IPS DF 19.7 (cell line): ENCODE measurements around the gene MOGAT3.
A peak's percentile ranks its signal among the peaks of the same experiment; 100 is the strongest.

ENCODE experiments used
- DNase-seq: peaks from one replicate; pipeline ENCODE4 v3.0.0-alpha.2; 2013; ENCODE audit warnings: low read depth, low spot score

Gene MOGAT3

DNA sequence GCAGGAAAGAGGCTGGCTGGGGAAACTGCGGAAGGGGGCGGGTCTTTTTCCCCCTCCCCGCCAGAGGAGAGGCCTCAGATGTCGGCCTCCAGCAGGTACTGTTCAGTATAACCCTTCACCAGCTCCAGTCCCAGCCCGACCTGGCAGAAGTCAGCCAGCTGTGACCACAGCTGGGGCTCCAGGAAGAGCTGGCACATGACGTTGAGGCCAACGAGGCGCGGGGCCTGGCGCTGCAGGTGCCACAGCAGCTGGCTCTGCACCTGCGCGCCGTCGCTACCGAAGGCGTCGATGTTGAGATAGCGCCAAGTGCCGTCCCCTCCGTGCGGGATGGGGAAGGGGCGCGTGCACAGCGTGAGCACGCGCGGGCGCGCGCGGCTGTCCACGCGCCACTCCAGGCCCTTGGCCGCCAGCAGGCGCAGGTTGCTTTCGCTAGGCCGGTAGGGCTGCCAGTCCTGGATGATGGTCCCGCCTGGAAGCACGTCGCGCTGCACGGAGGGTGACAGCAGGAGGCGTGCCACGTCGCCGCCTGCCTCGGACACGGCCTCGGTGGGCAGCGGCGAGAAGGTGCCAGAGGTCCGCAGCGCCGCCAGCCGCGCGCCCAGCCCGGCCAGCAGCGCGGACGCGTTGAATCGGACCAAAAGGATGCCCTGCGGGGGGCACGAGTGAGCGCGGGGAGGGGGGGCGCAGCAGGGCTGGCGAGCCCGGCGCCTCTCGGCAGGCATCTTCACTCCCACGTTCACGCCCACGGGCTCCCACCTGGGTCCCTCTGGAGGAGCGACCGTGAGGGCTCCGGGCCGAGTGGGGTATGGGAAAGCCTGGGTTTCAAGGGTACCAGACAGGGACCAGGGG, 28.6 kb downstream of the MOGAT3 start:
- DNase-seq = no peak

DNA sequence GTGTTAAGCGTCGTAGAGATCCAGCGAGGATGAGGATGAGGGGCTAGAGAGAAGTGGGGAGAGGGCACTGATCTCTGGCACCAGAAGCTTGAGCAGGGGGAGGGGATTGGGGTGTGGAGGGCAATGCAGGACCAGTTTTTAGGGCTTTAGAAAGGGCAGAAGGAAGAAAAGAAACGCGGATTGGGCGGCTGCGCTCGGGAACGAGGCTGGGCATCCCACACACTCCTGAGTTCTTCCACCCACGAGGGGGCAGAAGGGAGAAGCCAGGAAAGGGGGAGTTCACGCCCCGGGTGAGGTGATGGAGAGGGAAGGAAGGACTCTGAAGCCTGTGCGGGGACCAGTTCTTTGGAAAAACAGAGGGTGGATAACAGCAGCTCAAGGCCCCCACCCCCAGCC, 29.4 kb downstream of the MOGAT3 start:
- DNase-seq = no peak

DNA sequence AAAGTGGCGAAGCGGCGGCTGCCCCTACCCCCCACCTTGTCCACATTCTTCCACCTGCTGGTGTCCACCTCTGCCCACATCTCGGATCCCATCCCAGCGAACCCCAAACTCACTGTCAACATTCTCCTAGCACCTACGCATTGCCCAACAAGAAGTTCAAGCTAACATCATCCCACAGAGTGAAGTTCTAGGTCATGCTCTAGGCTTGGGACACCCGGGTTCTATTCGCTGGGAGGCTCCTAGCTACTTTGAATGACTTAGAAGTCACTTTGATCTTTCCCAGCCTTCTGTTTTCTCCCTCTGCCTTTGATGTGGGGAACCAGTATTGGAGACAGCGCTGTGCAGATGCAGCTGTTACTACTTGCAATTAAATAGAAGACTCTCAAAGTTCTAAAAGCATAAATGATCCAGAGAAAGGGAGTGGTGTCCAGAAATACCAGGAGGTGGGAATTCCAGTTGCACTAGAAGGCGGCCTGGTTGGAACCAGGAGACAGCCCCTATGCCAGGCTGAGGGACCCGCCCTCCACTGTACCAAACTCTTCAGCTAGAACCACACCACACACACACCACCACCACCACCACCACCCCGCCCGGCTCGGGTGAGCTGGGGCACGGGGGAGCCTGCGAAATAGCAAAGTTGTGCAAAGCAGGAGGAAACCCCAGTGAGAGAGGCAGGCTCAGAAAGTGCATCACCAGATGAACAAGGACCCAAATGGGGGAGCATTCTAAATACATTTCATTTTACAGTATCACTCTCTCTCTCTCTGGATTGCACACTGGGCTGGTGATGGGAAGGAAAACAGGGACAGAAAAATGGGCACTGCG, 30.0 kb downstream of the MOGAT3 start:
- DNase-seq = no peak

DNA sequence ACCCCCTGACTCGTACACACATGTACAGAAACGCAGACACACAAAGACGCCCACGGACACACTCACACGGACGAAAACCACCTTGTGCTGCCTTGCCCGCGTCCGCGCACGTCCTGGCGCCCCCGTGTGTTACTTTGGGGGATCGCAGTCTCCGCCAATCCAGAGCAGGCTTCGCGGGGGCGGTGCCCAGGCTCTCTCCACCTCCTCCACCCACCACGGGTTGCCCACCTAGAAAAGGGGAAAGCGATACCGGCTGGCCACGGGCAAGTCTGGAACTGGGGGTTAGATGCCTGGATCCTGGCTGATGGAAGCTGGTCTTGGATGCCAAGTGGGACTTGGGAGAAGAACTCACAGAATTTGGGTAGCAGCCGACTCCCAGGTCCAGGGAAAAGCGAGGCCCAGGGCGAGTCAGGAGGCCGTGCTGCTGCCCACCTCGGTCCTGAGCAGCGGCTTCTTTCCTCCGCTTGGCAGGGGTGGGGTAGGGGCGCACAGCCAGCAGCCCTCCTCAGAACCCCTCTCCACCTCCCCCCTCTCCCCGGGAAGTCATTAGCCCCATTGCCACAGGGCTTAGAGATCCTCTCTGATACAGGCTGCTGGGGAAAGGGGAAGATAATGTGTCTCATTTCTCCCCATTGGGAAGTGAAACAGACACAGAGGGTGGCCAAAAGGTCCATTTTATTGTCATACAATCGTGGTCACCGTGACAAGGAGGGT, 30.8 kb downstream of the MOGAT3 start:
- DNase-seq = no peak

DNA sequence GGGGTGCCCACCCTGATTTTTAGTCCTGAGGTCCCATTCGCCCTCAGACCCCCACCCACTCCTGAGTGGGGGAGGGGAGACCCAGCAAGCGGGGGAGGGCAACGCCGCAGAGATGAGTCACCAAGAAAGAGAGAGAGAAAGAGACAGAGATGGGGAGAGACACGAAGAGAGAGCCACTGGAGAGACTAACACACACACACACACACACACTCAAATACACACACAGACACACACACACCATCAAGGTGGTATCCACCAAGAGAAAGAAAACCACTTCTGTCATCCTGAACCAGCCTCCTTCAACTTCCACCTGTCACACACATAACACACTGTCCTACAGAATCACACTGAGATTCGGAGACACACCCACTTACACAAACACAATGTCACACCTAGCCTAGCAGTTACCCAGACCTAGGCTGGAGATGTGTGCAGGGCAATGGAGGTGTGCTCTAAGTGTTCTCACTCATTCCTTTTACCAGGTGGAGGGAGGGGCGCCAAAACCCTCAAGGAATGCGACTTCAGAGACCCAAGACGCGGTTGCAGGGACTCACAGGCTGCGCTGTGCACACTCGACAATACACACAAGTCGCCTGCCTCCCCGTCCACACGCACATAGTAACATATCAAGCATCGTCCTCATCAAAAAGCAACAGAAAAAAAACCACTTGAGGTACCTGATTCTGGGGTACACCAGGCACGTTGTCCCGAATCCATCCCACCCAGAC, 31.6 kb downstream of the MOGAT3 start:
- DNase-seq = no peak

DNA sequence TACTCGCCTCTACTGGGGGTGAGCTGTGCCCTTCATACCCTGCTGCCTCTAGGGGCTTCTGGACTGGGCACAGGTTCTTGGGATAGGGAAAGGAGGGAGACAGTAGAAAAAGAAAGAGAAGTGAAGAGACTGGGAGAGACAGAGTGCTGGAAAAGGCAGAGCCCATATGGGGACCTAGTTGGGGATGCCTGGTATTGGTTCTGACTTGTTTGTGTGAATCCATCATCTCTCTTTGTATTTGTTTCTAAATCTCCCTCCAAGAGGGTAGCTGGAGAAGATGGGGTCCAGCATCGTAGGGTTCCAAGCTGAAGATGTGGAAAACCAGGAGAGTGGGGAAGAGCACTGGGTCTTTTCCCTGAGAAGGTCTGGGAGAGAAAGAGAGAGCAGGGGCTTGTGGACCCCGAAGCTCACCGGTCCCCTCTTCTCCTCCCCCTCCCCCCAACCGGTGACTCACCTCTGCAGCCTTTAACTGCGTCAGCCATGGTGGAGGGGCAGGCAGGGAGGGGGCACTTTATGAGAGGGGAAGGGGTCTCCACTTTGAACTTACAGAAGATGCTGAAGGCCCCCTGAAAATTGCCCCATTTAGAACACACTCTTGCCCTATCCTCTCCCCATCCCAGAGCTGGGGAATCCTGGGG, 32.3 kb downstream of the MOGAT3 start:
- no peak for DNase-seq

DNA sequence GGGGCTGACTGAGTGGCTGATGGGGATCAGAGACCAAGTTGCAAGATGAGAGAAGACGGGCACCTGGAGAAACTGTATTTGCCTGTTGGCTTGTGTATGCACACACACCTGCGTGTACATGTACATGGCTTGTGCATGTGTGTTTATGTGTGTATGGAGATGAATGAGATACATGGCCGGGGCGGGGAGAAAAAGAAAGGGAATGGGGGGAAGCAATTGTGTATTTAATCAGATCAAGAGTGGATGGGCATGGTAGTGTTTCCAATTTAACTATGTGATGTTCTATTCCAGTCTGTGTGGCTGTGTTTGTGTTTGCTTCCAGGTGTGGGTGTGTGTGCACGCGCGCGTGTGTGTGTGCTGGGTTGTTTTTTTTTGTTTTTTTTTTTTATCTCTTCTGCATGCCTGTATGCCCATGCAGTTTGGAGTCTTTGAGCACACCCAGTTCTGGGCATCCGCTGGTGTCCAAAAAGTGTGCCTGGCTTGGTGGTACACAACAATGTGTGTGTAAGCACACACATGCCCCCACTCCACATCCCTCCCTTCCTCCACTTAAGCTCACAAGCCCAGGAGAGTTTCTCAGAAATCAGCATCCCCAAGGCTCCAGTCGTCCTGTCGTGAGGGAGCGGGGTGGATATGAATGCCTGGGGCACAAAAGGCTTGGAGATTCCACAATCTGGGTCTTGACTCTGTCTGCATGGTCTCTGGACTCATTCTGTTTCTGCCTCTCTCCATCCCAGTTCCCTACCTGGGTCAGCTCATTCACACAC, 33.0 kb downstream of the MOGAT3 start:
- no peak for DNase-seq

DNA sequence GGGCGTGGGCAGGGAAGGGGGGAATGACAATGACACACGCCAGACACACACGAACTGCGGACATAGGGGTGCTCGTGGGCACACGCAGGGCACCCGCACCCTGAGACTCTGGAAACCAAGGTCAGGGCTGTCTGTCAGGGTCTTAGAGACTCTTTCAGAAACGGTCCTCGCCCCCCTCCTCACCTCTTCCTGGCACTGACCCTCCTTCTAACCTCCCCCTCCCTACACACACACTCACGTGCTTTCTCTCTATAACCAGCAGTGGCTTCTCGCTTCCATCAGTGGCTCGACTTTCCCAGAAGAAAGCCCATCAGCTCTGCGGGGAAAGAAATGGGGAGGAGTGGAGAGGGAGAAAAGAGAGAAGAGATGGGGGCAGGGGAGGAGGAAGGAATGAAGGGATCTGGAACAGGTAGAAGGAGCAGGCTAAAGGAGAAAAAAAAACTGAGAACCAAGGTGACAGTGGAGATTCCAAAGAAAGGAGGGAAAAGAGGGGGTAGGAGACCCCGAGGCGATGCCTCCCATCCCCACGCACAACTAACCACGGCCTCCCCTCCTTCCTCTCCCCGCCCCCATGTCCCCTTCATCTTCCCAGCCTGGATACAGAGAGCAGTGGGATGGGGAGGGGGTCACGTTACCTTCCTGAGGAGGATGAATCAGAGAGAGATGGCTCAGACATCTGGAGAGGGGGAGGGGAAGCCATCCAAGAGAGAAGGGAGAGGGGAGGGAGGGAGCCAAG, 33.8 kb downstream of the MOGAT3 start:
- DNase-seq = peak; percentile 92

DNA sequence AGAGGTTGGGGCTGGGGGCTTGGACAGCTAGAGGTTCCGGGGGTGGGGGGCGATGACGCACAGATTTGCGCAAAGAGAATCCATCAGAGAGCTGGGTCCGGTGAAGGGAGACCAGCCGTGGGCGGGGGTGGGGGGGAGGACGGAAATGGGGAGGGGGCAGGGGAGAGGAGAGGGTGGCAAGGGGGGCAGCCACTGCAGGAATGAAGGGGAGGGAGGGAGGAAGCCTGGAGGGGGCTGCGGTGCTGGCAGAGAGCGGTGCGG, 34.3 kb downstream of the MOGAT3 start:
- DNase-seq = no peak

DNA sequence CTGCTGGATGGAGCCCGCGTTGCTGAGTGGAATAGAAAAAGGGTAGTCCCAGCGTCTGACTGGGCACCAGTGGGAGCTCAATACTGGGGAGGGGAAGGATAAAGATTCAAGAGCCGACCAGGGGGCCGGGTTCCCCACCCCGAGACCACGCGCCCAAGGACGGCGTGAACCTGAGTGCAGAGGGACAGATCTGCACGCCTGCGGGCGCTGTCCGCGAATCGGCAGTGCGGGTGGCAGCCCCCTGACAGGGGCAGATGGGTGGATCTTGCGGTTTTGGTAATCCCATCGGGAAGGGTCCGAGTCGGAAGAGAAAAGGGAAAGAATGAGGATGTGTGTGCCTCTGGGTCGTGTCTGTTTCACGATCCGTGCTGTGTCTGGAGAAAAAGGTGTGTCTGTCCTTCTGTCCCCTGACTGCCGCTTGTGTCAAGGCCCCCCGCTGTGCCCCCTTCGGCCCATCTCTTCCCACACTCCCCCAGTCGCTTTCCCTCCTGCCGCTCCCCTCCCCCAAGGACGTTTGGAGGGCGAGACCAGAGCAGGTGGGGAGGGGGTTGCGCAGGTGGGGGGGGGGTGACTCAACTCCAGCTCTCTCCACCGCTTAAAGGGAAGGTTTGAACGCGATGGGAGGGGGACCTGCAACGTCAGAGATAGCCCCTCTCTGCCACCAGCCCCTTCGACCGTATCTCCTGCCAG, 34.7 kb downstream of the MOGAT3 start:
- DNase-seq = no peak

DNA sequence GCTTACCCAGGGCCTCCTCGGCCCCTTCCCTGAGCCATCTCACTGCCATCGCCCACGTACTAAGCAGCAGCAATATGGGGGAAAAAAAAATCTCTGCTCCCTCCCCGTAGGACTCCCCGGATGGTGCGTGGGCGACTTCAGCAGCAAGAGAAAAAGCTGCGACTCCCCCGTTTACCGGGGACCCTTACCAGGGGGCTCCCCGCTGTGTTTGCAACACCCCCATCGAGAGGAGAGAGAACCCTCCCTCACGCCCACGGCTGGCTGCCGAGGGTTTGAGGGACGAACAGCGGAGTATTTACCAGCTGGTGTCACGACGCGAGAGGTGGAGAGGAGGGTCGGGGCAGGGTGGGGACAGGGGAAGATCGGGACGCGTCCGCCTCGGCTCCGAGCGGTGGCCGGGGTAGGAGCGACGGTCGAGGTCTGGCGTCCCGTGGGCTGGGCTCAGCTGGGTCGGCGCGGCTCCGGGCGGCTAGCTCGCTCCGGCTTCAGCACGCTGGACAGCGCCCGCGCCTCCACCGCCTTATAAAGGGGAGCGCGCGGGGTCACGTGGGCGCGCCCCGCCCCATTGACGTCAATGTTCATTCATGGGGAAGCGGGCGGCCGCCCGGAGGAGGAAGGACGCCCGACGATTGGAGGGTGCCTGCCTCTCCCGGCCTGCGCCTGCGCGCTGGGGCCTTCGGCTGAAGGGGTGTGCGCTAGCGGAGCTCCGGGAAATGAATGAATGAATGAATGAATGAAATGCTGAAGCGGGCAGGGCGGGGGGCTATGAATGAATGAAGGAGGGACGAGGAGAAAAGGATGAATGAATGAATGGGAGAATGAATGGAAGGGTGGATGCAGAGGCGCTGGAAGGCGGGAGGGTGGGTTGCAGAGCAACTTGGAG, 35.5 kb downstream of the MOGAT3 start, which contains the start of gene VGF:
TSS of gene VGF (minus strand) at position 495 of the 883 bp plus-strand sequence. CDS start 726 bp downstream, outside the sequence.
- DNase-seq = no peak

DNA sequence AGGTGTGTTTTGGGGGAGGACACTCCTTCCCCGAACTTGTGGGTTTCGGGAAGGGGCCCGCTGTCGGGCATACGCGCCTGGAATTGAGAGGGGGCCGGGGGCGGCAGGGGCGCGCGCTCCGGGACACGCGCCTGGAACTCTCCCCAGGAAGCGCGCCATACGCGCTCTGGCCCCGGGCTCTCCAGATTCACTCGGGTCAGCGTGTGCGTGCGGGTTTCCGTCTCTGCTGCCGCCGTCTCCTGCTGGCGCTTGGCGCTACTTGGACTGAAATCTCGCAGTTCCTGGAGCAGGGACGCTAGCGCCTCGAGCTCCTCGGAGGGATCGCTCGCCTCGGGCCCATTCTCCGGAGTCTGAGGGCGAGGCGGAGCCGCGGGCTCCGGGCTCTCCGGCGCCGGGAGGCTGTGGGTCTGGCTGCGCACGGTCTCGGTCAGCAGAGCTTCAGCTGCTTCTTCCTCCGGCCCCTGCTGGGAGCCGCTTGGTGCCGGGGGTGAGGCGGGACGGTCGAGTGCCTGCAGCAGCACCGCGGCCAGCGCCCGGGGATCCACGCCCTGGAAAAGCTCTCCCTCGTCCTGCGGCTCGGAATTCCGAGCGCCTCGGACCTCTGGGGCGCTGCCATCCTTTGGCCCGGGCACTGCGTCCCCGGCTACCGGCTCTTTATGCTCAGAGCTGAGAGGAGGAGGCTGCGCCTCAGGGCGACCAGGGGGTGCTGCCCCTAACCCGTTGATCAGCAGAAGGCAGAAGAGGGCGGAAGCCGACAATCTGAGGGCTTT, 36.6 kb downstream of the MOGAT3 start:
- DNase-seq = no peak

DNA sequence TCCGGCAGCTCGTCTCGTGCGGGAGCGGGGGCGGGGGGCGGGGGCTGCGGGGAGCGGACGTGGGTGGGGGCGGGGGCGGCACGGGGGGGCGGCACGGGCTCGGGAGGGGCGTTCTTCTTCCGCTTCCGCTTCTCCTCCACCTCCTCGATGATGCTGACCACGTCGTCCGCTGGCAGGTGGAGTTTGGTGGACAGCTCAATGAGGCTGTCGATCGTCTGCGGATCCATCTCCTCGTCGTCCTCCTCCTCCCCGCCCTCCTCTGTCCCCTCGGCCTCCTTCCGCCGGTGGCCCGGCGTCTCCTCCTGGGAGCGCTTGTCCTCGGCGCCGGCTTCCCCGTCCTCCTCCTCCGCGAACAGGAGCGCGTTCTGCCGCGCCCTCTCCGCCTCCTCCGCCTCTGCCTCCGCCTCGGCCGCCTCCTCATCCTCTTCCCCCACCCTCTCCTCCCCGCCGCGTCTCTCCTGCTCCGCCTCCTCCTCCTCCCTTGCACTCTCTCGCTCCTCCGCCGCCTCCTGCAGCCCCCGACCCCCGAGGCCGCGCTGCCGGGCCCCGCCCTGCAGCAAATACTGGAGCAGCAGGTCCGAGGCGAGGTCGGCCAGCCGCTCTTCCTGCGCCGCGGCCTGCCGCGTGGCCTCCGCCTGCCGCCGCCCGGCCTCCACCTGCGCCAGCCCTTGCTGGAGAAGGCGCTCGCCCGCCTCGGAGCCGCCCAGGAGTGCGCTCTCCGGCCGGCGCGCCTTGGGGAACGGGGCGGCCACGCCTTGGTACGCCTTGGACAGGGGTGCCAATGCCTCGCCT, 37.4 kb downstream of the MOGAT3 start:
- DNase-seq = no peak

DNA sequence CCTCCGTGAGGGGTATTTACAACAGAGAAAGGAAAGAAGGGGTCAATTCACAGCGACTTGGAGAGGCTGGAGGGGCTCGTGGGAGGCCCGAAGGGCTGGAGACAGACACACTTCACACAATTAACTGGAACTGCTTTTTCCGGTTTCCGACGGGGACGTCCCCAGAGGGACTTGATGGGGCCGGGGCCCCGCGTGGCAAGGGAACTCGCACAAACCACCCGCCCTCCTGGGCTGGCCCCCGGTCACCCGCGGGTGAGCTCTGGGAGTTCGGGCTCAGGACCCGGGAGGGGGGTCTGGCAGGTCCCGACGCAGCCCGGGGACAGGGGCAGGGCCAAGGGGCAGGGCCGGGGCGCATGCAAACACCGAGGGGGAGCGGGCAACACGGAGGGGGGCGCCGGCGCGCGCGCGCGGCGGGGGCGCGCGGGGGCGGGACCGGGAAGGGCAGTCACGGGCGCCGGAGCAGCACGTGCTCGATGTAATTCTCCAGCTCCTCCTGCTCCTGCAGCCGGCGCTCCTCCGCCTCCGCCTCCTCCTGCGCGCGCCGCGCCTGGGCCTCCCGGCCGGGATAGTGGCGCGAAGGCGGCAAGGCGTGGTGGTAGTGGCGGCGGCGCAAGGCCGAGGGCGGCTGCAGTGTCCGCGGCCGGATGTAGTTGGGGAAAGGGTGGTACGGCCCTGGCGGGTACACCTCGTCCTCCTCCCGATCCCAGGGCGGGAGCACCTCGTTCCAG, 38.1 kb downstream of the MOGAT3 start:
- DNase-seq = no peak

DNA sequence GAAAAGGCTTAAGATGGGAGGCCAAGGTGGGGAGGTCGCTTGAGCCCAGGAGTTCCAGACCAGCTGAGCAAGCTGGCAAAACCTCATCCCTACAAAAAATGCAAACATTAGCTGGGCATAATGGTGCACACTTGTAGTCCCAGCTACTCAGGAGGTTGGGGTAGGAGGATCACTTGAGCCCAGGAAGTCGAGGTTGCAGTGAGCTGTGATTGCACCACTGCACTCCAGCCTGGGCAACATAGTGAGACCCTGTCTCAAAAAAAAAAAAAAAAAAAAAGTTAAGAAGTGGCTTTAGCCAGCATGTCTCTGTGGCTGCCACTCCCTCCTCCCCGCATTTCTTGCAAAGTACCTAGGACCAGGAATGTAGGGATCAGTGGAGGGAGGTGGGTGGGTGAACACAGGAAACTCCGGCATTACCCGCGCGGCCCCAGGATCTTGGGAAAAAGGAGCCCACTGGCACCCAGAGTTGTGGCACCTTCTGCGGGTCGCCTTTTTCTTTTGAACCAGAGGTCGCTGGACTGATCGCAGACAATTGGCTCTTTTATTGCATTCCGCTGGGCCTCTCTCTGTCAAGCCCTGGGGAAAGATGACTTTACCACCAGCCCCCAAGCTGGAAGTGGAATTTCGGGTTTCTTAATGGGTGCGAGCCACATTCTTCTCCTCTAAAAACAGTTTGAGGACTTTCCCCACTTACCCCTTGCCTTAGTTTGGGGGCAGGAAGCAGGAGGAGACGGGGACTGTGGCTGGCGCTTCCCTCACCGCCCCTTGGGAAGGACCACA, 39.0 kb downstream of the MOGAT3 start:
- no peak for DNase-seq
